GM23338 (cell line): ENCODE results near the gene CCDC196.

Source experiments
- CREB1 ChIP-seq: fragments of 250-450 bp; sonication (Bioruptor Pico); IDR thresholded peaks from 2 replicates; pipeline ENCODE4 v1.5.0; 2020; ENCODE audit warnings: low read depth, mild to moderate bottlenecking, moderate library complexity
- CTCF ChIP-seq, 2 experiments: fragments of 200-600 bp in 1 of 2; sonication (generic) in 1 of 2; conservative IDR thresholded peaks; 2 replicates each; pipeline versions ENCODE4 v1.5.1 to v1.6.1; 2016 to 2017; ENCODE audit warnings: antibody characterized with exemption in 2 of 2, low read depth in 2 of 2, mild to moderate bottlenecking in 2 of 2, moderate library complexity in 1 of 2
- ETS1 ChIP-seq: IDR thresholded peaks from 2 replicates; pipeline ENCODE4 v1.6.1; 2016; ENCODE audit warnings: antibody characterized with exemption
- EZH2 ChIP-seq: fragments of 200-600 bp; sonication (generic); IDR thresholded peaks from one replicate; pipeline ENCODE4 v1.8.0; 2017; ENCODE audit warnings: antibody characterized with exemption, mild to moderate bottlenecking, low read depth; ENCODE audit not compliant: unreplicated experiment
- EZH2phosphoT487 ChIP-seq: fragments of 200-600 bp; sonication (generic); IDR thresholded peaks from one replicate; pipeline ENCODE4 v1.8.1; 2018; ENCODE audit warnings: antibody characterized with exemption; ENCODE audit not compliant: unreplicated experiment
- JUNB ChIP-seq: IDR thresholded peaks from one replicate; pipeline ENCODE4 v1.6.1; 2016; ENCODE audit warnings: antibody characterized with exemption; ENCODE audit not compliant: unreplicated experiment
- NANOG ChIP-seq: IDR thresholded peaks from 2 replicates; pipeline ENCODE4 v1.6.1; 2016; ENCODE audit warnings: antibody characterized with exemption, borderline replicate concordance
- POLR2AphosphoS5 ChIP-seq: IDR thresholded peaks from 2 replicates; pipeline ENCODE4 v1.6.1; 2016; ENCODE audit warnings: antibody characterized with exemption, low read depth
- REST ChIP-seq: IDR thresholded peaks from one replicate; pipeline ENCODE4 v1.6.1; 2018; ENCODE audit warnings: antibody characterized with exemption; ENCODE audit not compliant: unreplicated experiment
- STAT1 ChIP-seq: IDR thresholded peaks from one replicate; pipeline ENCODE4 v1.6.1; 2016; ENCODE audit warnings: antibody characterized with exemption; ENCODE audit not compliant: unreplicated experiment
- ZNF114 ChIP-seq: fragments of 250-450 bp; sonication (Bioruptor Pico); IDR thresholded peaks from 2 replicates; pipeline ENCODE4 v1.5.0; 2020; ENCODE audit warnings: mild to moderate bottlenecking, moderate library complexity
- ZNF462 ChIP-seq: fragments of 250-450 bp; sonication (Bioruptor Pico); IDR thresholded peaks from 2 replicates; pipeline ENCODE4 v1.5.0; 2020; ENCODE audit warnings: mild to moderate bottlenecking, moderate library complexity

GRCh38 chr14:66496911-66497310, 10.7 kb downstream of the CCDC196 start:
- no peak for TF ChIP-seq REST
- TF ChIP-seq CTCF (conservative IDR thresholded peaks at IDR 0.05; ENCODE audit: low read depth in 2 of 2): no peak
- TF ChIP-seq CREB1 (CRISPR knock-in tag): no peak
- no peak for TF ChIP-seq EZH2
- TF ChIP-seq EZH2phosphoT487: no peak
- no peak for TF ChIP-seq POLR2AphosphoS5
- no peak for TF ChIP-seq ZNF114
- TF ChIP-seq JUNB: no peak
- TF ChIP-seq ETS1: no peak
- no peak for TF ChIP-seq ZNF462 (CRISPR knock-in tag)
- no peak for TF ChIP-seq STAT1
- TF ChIP-seq NANOG: no peak
